H54 (cell line): ENCODE data around the gene CCDC187.

Experiments used
- DNase-seq: peaks from one replicate; pipeline ENCODE4 v3.0.0; 2011; ENCODE audit warnings: low spot score, mixed read lengths; ENCODE audit not compliant: insufficient read length
- FAIRE-seq: peaks from 3 replicates; lab custom pipeline; 2011; peaks lifted over from hg19 to GRCh38; lab: Jason Lieb, UNC
- POLR2A ChIP-seq: IDR thresholded peaks from 2 replicates; pipeline ENCODE4 v1.6.1; 2011; ENCODE audit warnings: low read depth, mild to moderate bottlenecking, low read length

Gene CCDC187

GRCh38 chr9:136335296-136336155, 31.6 kb upstream of the CCDC187 start:
- no peak for DNase-seq
- no peak for FAIRE-seq
- TF ChIP-seq POLR2A: no peak

- no peak for FAIRE-seq
- DNase-seq: no peak
- no peak for TF ChIP-seq POLR2A
Measured at GRCh38 chr9:136334541-136334940, 30.6 kb upstream of the CCDC187 start.

GRCh38 chr9:136333486-136333885, 29.6 kb upstream of the CCDC187 start:
- TF ChIP-seq POLR2A: no peak
- DNase-seq (no peak), FAIRE-seq (no peak)

DNA sequence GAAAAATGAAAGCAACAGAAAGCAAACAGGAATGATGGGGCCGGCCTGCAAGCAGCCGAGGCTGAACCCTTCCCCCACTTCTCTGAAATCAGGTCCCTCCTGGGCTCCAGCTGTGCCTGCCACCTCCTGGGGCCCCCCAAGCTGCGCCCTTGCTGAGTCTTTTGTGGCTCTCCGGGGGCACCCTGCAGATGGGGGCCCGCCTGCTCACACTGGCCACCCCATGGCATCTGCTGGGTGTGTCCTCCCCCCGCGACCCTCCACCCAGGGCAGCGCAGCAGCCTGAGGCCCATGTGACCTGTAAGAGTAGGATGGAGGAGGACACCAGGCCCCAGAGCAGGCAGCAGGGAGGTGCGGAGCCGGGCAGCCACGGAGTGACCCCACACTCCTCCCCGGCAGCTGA, 29.2 kb upstream of the CCDC187 start:
- TF ChIP-seq POLR2A: no peak
- FAIRE-seq: no peak
- no peak for DNase-seq

DNA sequence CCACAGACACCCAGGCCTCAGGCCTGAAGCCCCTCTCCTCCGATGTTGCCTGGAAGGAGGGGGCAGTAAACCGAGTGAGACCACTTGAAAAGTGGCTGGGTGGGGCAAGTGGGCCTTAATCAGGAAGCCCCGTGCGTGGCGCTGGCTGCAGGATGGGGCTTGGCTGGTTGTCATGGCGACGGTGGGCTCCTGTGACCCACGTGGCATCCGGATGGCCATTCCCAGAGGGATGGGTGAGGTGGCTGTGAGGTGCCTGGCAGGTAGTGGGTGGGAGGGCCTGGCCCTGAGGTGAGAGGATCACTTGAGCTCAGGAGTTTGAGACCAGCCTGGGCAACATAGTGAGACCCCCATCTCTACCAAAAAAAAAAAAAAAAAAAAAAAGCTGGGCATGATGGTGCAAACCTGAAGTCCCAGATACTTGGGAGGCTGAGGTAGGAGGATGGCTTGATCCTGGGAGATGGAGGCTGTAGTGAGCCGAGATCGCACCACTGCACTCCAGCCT, 28.6 kb upstream of the CCDC187 start:
- DNase-seq: no peak
- TF ChIP-seq POLR2A: no peak
- FAIRE-seq: no peak

DNA sequence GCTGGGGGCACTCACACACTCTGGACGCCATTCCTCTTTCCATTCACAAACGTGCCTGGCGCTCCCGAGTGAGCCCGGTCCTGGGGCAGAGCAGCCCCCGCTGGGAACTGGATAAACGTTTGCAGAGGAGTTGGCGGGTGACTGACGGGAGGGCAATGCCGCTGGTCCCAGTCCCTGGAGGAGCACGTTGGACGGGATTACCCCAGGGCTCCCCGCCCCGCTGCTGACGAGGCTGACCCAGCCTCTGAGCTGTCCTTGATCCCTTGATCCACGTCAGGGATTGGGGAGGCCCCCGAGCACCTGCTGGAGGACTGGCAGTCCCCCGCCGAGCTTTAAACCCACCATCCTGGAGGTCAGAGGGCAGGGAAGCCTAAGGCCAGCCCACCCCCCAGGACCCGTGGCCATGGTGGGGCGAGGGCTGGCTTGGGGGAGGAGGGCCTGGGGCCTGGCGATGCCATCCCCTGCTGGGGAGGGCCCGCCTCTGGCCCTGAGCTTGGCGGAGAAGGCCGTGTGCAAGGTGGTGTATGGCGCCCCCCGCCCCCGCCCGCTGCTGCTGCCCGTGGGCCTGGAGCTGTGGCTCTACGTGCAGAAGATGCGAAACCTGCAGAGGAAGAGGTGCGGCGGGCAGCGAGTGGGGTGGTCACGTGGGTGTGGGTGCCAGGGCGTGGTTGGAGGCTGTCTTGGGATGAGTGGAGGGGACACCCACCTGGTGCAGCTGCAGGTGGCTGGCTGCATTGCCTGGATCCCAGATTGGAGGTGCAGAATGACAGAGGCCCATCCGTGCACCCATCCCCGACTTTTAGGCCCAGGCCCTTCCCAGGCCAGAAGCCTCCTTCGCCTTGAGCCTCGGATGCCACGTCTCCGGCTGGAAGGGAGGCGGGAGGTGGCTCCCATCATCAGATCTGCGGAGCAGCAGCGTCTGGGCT, 27.9 kb upstream of the CCDC187 start:
- no peak for FAIRE-seq
- no peak for TF ChIP-seq POLR2A
- no peak for DNase-seq

DNA sequence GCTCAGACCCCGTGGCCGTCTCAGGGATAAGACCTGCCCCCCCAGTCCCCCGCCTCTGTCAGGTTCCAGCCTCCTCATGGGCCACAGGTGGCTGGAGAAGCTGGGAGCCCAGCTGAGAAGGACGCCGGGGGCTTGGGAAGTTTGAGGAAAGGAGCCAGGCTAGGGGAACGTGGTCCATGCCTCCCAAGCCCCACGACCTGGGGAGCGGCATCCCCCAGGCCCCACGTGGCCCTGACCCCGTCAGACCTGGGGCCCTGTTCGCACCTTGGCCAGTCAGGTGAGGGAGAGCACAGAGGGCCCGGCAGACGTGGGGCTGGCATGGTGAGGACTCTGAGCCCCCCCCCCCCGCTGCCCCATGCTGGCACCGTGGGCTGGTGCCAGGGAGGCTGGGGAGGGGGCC, 27.1 kb upstream of the CCDC187 start:
- no peak for FAIRE-seq

DNA sequence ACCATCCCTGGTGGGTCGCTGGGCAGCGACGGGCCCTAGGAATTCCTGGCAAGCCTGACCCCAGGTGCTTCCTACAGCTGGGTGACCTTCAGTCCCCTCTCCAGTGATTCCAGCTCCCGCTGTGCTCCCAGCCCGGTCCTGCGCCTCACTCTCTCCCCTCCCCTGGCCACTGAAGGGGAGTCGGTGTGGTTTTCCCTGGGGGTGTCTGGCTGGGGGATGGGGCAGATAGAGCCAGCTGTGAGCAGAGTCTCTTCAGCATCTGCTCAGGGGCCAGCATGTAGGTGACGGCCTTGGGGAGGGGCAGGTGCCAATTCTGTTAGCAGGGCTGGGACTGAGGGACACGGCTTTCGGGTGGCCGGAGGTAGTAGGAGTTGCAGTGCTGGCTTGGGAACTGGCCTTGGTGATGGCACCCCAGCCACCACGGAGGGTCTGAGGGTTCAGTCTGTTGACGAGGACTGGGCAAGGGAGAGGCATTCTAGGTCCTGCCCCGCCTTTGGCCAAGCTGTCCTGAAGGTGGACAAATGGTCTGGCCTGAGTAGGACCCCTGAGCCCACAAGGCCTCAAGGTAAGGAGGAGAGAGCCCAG, 26.6 kb upstream of the CCDC187 start:
- no peak for DNase-seq
- FAIRE-seq: no peak
- TF ChIP-seq POLR2A: no peak

More for the DNA sequence above, 27.1 kb upstream of the CCDC187 start:
- no peak for DNase-seq
- no peak for TF ChIP-seq POLR2A

- TF ChIP-seq POLR2A: no peak
- DNase-seq: no peak
- FAIRE-seq: no peak
Measured at GRCh38 chr9:136329636-136330405, 25.9 kb upstream of the CCDC187 start.

GRCh38 chr9:136329211-136329627, 25.3 kb upstream of the CCDC187 start:
- no peak for TF ChIP-seq POLR2A
- FAIRE-seq (no peak), DNase-seq (no peak)

- no peak for TF ChIP-seq POLR2A
- FAIRE-seq (no peak), DNase-seq (no peak)
Measured at GRCh38 chr9:136328622-136329041, 24.7 kb upstream of the CCDC187 start.

DNA sequence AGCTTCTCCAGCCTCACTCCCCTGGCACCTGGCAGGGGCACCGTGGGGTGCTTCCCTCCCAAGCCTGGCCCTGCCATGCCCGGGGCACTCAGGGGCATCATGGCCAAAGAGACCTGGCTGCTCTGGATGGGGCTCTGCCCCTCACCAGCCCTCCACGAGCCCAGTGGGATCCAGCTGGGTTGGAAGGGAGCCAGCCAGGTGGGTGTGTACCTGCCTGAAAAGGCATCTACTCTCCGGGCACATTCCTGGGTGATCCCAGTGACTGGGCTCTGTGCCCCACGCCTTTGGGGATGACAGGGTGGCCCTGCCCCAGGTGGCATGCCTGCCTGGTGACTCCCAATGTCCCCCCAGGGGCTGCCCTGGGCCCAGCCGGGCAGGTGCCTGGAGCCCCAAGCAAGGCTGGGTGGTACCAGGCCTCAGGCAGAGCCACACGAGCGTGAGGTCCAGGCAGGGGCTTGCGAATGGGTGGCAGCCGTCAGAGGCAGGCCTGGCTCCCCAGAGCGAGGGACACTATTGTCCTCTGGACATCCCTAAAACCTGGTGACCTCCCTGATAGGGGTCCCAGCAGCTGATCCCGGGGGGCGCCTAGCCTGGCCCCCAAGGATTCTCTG, 24.2 kb upstream of the CCDC187 start:
- no peak for DNase-seq
- no peak for FAIRE-seq

More for the DNA sequence above, 24.2 kb upstream of the CCDC187 start:
- no peak for TF ChIP-seq POLR2A
